IPS DF 4.7 (cell line): ENCODE data around the gene GEMIN2.
"Not testable (repeated sequence)": the region's sequence is repeated elsewhere in the genome, so short reads cannot be mapped to it uniquely, and the experiment has no call there.

ENCODE experiments used
- DNase-seq: peaks from one replicate; pipeline ENCODE4 v3.0.0-alpha.2; 2013; ENCODE audit warnings: low spot score; ENCODE audit errors: extremely low read depth

GEMIN2 gene

GRCh38 chr14:39109893-39110715 is 4.0 kb upstream of the GEMIN2 start:
- no peak for DNase-seq

DNA sequence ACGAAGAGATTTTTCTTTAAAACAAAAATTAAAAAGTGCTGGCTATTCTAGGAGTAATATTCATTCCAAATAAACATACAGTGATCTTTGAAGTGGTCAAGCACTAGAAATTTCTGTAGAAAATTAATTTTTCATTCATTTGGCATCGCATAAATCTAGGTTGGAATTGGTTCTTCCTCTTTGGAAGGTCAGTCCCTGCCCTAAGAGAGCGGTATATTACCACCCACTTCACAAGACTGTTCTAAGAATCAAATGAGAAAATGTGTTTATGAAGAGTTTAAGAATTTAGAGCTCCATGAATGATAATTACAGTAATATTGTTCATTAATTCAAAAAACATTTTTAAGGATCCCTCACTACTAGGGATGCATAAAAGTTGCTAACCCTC is 444 bp upstream of the GEMIN2 start:
- no peak for DNase-seq

DNA sequence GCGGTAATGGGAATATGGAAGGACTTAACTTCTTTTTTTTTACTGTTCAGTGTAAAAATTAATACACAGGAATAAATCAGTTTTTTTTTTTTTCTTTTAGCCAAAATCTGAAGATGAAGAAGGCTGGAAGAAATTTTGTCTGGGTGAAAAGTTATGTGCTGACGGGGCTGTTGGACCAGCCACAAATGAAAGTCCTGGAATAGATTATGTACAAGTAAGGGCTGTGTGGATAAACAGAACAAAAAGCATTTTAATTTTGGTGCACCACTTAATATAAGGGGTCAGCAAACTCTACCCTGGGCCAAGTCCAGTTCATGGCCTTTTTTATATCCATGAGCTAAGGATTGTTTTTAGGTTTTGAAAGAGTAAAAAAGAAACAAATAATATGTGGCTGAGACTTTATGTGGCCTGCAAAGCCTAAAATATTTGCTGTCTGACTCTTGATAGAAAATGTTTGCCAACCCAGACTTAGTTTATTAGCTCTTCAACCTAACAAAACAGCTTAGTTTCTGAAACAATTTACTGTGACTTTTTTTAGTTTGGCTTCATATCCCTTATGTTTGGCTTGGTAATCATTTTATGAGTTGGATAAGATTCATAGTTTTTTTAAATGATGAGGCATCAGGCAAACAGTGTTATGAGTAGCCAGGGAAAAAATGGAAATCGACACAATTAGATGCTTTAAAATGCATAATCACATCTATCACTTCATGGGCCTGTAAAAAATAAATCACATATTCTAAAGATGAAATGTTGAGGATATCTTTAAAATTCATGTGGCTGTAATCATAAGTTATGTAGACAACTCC is 8.4 kb downstream of the GEMIN2 start:
- DNase-seq = no peak

GRCh38 chr14:39137835-39138234 is 23.7 kb downstream of the GEMIN2 start:
- not testable (repeated sequence) for DNase-seq

DNA sequence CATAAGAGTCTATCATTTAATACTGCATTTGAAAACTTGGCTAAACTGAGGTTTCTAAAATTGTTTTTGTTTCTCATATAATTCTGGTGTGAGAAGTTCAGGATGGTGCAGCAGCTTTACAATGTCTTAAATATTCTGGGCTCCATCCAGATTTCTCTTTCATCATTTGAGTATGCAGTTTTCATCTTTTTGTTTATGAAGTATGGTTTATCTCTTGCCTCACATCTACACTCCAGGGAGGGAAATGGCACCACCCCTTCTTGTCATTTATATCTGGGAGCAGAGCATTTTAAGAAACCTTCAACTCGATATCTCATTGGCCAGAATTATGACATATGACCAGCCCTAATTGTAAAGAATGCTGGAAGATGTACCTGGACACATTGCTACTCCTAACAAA is 24.3 kb downstream of the GEMIN2 start:
- no peak for DNase-seq

- no peak for DNase-seq
Measured at GRCh38 chr14:39140170-39140569, 26.0 kb downstream of the GEMIN2 start.

DNA sequence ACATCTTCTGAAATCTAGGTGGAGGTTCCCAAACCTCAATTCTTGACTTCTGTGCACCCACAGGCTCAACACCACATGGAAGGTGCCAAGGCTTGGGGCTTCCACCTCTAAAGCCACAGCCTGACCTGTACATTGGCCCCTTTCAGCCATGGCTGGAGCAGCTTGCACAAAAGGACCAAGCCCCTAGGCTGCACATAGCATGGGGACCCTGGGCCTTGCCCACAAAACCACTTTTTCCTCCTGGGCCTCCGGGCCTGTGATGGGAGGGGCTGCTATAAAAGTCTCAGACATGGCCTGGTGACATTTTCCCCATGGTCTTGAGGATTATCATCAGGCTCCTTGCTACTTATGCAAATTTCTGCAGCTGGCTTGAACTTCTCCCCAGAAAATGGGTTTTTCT is 27.5 kb downstream of the GEMIN2 start:
- DNase-seq = not testable (repeated sequence)

DNA sequence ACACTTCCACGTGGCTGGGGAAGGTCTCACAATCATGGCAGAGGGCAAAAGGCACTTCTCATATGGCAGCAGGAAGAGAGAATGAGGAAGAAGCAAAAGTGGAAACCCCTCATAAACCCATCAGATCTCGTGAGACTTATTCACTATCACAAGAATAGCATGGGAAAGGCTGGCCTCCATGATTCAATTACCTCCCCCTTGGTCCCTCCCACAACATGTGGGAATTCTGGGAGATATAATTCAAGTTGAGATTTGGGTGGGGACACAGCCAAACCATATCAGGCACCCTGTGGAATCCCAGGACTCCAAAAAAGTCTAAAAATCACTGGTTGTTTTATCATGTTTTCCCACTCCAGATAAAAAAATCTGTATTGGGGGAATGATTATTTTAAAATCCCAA is 29.1 kb downstream of the GEMIN2 start:
- DNase-seq = not testable (repeated sequence)

GRCh38 chr14:39145266-39145966 is 31.3 kb downstream of the GEMIN2 start:
- DNase-seq = no peak

DNA sequence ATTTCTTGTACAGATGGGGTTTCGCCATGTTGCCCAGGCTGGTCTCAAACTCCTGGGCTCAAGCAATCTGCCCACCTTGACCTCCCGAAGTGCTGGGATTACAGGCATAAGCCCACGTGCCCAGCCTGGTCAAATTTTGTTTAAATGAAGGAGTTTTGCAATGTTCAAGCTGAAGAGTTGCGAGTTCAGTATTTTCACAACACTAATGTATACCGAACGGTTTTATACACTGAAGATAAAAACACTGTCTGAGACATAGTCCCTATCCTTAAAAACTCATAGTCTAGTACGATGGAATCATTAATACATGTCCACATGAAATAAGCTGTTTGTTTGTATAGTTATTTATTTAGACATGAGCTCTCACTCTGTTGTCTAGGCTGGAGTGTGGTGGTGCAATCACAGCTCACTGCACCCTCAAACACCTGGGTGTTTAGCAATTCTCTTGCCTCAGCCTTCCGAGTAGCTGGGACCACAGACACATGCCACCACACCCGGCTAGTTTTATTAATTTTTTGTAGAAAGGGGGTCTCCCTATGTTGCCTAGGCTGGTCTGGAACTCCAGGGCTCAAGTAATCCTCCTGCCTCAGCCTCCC is 40.6 kb downstream of the GEMIN2 start:
- DNase-seq = no peak

DNA sequence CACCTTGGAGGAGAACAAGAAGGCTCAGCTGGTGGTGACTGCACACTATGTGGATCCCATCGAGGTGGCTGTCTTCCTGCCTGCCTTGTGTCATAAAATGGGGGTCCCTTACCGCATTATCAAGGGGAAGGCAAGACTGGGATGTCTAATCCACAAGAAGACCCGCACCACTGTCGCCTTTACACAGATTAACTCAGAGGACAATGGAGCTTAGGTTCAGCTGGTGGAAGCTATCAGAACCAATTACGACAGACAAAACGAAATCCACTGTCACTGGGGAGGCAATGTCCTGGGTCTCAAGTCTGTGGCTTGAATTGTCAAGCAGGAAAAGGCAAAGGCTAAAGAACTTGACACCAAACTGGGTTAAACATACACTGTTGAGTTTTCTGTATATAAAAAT is 43.4 kb downstream of the GEMIN2 start:
- DNase-seq = no peak

DNA sequence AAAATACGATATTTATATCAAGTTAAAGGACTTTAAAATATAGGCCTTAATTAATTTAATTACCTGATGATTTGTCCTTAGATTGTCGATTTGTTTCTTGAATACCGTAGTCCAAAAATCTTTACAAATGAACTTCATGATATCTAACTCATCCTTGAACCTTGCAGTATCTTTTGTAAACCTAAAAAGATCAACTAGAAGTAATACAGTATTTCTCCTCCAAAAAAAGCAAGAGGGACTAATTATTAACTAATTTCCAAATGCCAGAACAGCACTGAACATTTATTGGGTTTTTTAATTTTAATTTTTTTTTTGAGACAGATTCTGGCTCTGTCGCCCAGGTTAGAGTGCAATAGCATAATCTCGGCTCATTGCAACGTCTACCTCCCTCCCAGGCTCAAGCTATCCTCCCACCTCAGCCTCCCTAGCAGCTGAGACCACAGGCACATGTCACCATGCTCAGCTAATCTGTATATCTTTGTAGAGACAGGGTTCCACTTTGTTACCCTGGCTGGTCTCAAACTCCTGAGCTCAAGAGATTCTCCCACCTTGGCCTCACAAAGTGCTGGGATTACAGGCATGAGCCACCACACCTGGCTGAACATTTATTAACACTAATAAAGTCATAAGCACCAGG is 44.2 kb downstream of the GEMIN2 start:
- DNase-seq = no peak

- DNase-seq = no peak
Measured at GRCh38 chr14:39160494-39160893, 46.4 kb downstream of the GEMIN2 start.

GRCh38 chr14:39167797-39168320 is 53.7 kb downstream of the GEMIN2 start:
- DNase-seq = not testable (repeated sequence)

DNA sequence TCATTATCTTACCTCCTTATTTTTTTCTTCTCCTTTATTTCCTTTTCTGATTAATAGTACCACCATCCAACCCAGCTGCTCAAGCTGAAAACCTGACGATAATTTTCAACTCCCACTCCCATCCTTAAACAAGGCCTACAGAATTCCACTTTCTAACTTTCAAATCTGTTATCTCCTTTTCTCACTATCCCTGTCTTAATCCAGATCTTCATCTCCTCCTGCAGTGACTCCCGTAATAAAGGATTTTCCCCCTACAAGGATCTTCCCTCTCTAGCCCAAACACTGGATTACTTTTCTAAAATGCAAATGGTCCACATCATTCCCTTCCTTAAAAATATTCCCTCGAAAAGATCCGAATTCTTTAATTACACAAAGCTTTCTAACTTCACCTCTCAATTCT is 54.5 kb downstream of the GEMIN2 start:
- DNase-seq = no peak

GRCh38 chr14:39169541-39169900 is 55.4 kb downstream of the GEMIN2 start:
- DNase-seq = no peak

DNA sequence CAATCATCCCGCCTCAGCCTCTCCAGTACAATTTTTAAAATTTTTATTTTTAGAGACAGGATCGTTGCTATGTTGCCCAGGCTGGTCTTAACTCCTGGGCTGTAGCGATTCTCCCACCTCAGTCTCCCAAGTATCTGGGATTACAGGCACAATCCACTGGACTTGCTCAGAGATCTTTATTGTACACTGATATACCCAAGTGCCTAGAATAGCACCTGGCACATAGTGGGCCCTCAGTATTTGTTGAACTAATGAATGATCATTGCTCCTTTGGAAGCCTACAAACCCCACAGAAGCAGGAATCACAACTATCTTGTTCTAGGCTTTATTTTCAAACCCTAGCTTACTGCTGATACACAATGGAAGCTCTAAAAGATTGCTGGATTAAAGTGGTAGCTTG is 59.1 kb downstream of the GEMIN2 start:
- DNase-seq = no peak

DNA sequence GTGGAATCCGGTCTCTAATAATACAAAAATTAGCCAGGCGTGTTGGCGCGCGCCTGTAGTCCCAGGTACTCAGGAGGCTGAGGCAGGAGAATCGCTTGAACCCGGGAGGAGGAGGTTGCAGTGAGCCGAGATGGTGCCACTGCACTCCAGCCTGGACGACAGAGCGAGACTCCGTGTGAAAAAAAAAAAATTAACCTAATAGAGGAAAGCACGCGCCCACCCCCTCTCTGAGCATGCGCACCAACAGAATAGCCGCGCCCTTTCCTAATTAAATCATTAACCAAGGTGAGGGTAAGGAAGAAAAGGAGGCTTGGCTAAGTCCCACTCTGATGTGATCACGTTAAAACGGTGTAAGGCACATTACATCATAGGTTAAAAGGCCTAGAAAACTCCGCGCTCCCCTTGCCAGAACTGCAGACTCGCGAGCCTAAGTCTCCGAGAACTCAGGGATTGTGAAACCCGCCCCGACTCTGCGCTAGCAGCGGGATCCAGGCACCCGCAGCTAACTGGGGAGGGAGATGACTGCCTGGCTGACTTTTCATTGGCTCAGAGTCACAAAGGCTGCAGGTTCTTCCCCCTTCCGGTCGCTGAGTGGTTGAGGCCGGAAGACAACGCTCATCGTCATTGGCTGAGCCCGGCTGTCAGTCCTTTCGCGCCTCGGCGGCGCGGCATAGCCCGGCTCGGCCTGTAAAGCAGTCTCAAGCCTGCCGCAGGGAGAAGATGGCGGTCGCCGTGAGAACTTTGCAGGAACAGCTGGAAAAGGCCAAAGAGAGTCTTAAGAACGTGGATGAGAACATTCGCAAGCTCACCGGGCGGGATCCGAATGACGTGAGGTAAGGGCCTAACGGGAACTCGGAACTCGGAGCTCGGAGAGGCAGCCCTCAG is 60.7 kb downstream of the GEMIN2 start, which contains the start of gene PNN:
PNN (plus strand) TSS at position 695 of the 885 bp plus-strand sequence; CDS start at position 721, 26 bp downstream.
- DNase-seq = peak; percentile 95

GRCh38 chr14:39175445-39176262 is 61.5 kb downstream of the GEMIN2 start:
- DNase-seq = no peak
